HepG2 (cell line): ENCODE results near the gene MEIOC. TPM values are rescaled to one million over a fixed set of nuclear protein-coding genes. Genes with fewer than 3 reads are reported as not detected.

ENCODE experiments used
- ATAC-seq: fragments of 200-7000 bp; cut with Tn5 transposase; 3 replicates; pipeline ENCODE4 v1.9.1; 2020; ENCODE audit warnings: mild to moderate bottlenecking, moderate library complexity
- BruUV-seq: library from RNA; stranded (reverse); fragments of 400-500 nt; replicated peaks from 2 replicates; lab custom pipeline; 2021; lab: Mats Ljungman, UMichigan
- CTCF ChIA-PET: fragments of 300-600 bp; formaldehyde crosslinking; extraction: SDS; loops from one replicate; lab custom pipeline; 2021; ENCODE audit warnings: low total read pairs, inconsistent platforms, low intra/inter-chr PET ratio; lab: Yijun Ruan, JAX
- POLR2A ChIA-PET: fragments of 350-600 bp; sonication (Branson Sonifier 250); formaldehyde crosslinking; loops from one replicate; lab custom pipeline; 2020; ENCODE audit warnings: antibody characterized with exemption, inconsistent platforms; lab: Yijun Ruan, JAX
- DNase-seq: peaks from one replicate; pipeline ENCODE4 v3.0.0-alpha.2; 2015; ENCODE audit warnings: low spot score
- FAIRE-seq: peaks from 3 replicates; lab custom pipeline; 2011; peaks lifted over from hg19 to GRCh38; lab: Jason Lieb, UNC
- H2AFZ ChIP-seq: one replicate; pipeline ENCODE4 v1.6.1; 2011; ENCODE audit warnings: low read length, inconsistent platforms
- H3K27ac ChIP-seq: fragments of 300-600 bp; 3 replicates; pipeline ENCODE4 v1.8.0; 2011; ENCODE audit warnings: mixed run types, mild to moderate bottlenecking, mixed read lengths, low read length, inconsistent platforms; ENCODE audit not compliant: insufficient read depth; ENCODE audit errors: extremely low read length
- H3K27me3 ChIP-seq, 2 experiments: fragments of 200-600 bp in 1 of 2; 2 replicates in 1 of 2; 3 replicates in 1 of 2; pipeline versions ENCODE4 v1.6.0 to v1.8.0; 2011; ENCODE audit warnings: low read length in 2 of 2, mild to moderate bottlenecking in 2 of 2, moderate library complexity in 2 of 2, inconsistent platforms in 1 of 2; ENCODE audit not compliant: insufficient read depth in 2 of 2, control insufficient read depth in 1 of 2
- H3K36me3 ChIP-seq, 2 experiments: fragments of 200-600 bp in 1 of 2; replicated peaks in 1 of 2; 2 replicates in 1 of 2; 3 replicates in 1 of 2; pipeline versions ENCODE4 v1.5.1 to v1.8.0; 2011; ENCODE audit warnings: low read length in 2 of 2, inconsistent platforms in 1 of 2; ENCODE audit not compliant: insufficient read depth in 2 of 2, control insufficient read depth in 1 of 2
- H3K4me1 ChIP-seq: 2 replicates; pipeline ENCODE4 v1.5.1; 2012; ENCODE audit warnings: low read length, inconsistent platforms; ENCODE audit not compliant: insufficient read depth
- H3K4me2 ChIP-seq: 2 replicates; pipeline ENCODE4 v1.6.0; 2011; ENCODE audit warnings: low read depth, low read length, inconsistent platforms
- H3K4me3 ChIP-seq, 3 experiments: fragments of 200-600 bp in 1 of 3; sonication (generic), shearing (Covaris generic) in 1 of 3; replicated peaks in 1 of 3; 2 replicates each; pipeline ENCODE4 v1.5.1; 2011 to 2016; ENCODE audit warnings: low read length in 3 of 3, inconsistent platforms in 2 of 3, low read depth in 2 of 3, mild to moderate bottlenecking in 2 of 3, control low read depth in 1 of 3, mixed read lengths in 1 of 3; ENCODE audit not compliant: insufficient read depth in 1 of 3
- H3K79me2 ChIP-seq: one replicate; pipeline ENCODE4 v1.6.1; 2011; ENCODE audit warnings: low read length, inconsistent platforms; ENCODE audit not compliant: insufficient read depth
- H3K9ac ChIP-seq: 2 replicates; pipeline ENCODE4 v1.6.0; 2011; ENCODE audit warnings: mild to moderate bottlenecking, low read depth, low read length, inconsistent platforms; ENCODE audit not compliant: insufficient read depth
- H3K9me3 ChIP-seq: 2 replicates; pipeline ENCODE4 v1.5.1; 2012; ENCODE audit warnings: mild to moderate bottlenecking, low read length
- H4K20me1 ChIP-seq: 2 replicates; pipeline ENCODE4 v1.6.0; 2011; ENCODE audit warnings: inconsistent platforms, mild to moderate bottlenecking, low read length, moderate library complexity; ENCODE audit not compliant: insufficient read depth
- CC2D1A ChIP-seq: sonication (generic); formaldehyde crosslinking; IDR thresholded peaks from 2 replicates; pipeline ENCODE4 v1.8.1; 2023; ENCODE audit warnings: mild to moderate bottlenecking, missing genetic modification reagents
- MEIS1 ChIP-seq: sonication (generic); formaldehyde crosslinking; IDR thresholded peaks from 2 replicates; pipeline ENCODE4 v1.9.0; 2021; ENCODE audit warnings: mild to moderate bottlenecking, missing genetic modification reagents, moderate library complexity, borderline replicate concordance
- RFX5 ChIP-seq: IDR thresholded peaks from 2 replicates; pipeline ENCODE4 v1.6.1; 2011; ENCODE audit warnings: low read depth, low read length, improper control_type of control experiment
- ZMAT3 ChIP-seq: sonication (generic); formaldehyde crosslinking; conservative IDR thresholded peaks from 2 replicates; pipeline ENCODE4 v1.7.0; 2021; ENCODE audit warnings: missing genetic modification reagents
- WGBS: methylation state at CpG from one replicate; pipeline ENCODE4 v1.1.6; 2017; ENCODE audit warnings: low lambda C conversion rate; 5-methylcytosine and 5-hydroxymethylcytosine counted together
- in situ Hi-C: cut with HindIII; loops from 2 replicates; pipeline ENCODE4 v1.10.0; 2017; ENCODE audit warnings: low pct_unique_long_range_greater_than_20kb; ENCODE audit not compliant: extremely low pct_ligation_motif_present
- intact Hi-C: fragments of 100-400 bp; cut with micrococcal nuclease; formaldehyde crosslinking; loops from one replicate; pipeline ENCODE4 v1.10.0; 2022; ENCODE audit not compliant: unreplicated experiment
- polyA plus RNA-seq, 8 experiments: library from polyadenylated mRNA; depleted of rRNA in 3 of 8; stranded (reverse) in 7 of 8; unstranded in 1 of 8; fragments of >200 nt; fragmentation: Illumina TruSeq in 4 of 8; extraction: Trizol in 4 of 8; gene quantifications; 2 replicates each; pipeline versions ENCODE4 v1.2.1 to v1.2.3, GENCODE V29; 2011 to 2016; ENCODE audit warnings: low read depth in 4 of 8, missing spikeins in 1 of 8, mixed read lengths in 1 of 8; ENCODE audit not compliant: insufficient read depth in 1 of 8
- total RNA-seq, 5 experiments: library from RNA; depleted of rRNA; stranded (reverse); fragments of >200 nt; fragmentation: Illumina TruSeq; extraction: Trizol; gene quantifications; 2 replicates each; pipeline ENCODE4 v1.2.3, GENCODE V29; 2016; ENCODE audit warnings: low read depth in 1 of 5

MEIOC gene
- total and polyA plus RNA-seq, 2 of the 13 experiments (the other 11 are each of a cell fraction or from before 2014, with no cell fraction given), result 0.04 to 0.15 TPM

DNA sequence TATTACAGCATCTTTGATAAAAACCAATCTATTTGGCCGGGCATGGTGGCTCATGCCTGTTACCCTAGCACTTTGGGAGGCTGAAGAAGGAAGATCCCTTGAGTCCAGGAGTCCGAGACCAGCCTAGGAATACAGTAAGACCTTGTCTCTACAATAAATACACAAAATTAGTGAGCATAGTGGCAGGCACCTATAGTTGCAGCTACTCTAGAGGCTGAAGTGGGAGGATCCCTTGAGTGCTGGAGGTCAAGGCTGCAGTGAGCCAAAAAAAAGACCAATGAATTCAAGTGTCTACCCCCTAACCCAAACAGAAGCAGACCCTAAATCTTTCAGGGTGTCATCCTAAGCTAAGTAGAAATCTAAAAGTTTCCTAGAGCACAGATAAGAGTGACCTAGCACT lies 7.3 kb upstream of the MEIOC start:
- Histone ChIP-seq H3K79me2 (no peaks in the 10 kb centered on the region), H3K4me1 (no peaks in the 10 kb centered on the region), H3K27ac (no peak overlapping the region), H3K9me3 (no peaks in the 10 kb centered on the region), H3K36me3 (no peaks in the 10 kb centered on the region), H3K27me3 (0 out of 5 replicates have a peak, but pooled peaks cover 0 to 4% of the 10 kb centered on the region in 2 experiments), H3K4me2 (no peak overlapping the region), H2AFZ (no peak overlapping the region), H4K20me1 (no peaks in the 10 kb centered on the region)
- no peak for DNase-seq
- FAIRE-seq, result no peak
- CTCF ChIA-PET, result no interaction called here
- intact Hi-C loops, result no loop called here
- no peak for ATAC-seq
- 8% methylated on average over 2 of the region's 2 CpGs for WGBS
- TF ChIP-seq MEIS1, result no peak
- no peak for TF ChIP-seq ZMAT3 (CRISPR knock-in tag)
- TF ChIP-seq, all 625 proteins: peak for 0
- BruUV-seq, result no TSS peak
- Histone ChIP-seq H3K9ac (no peak overlapping the region), H3K4me3 (no peak overlapping the region)
- POLR2A ChIA-PET, result no interaction called here
- in situ Hi-C loops, result no loop called here

DNA sequence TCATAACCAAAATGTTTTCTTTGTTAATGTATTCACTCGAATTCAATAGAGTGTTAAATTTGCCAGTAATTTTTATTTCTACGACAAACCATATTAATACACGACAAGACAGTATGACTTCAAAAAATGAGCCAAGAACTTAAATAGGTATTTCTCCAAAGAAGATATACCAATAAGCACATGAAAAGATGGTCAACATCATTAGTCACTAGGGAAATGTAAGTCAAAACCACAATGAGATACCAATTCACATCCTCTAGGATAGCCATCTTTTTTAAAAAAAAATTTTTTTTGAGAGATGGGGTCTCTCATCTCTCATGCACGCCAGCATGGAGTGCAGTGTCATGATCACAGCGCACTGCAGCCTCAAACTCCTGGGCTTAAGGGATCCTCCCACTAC lies 5.0 kb upstream of the MEIOC start:
- H3K4me3 ChIP-seq, result no peak overlapping the region
- H3K9ac ChIP-seq, result no peak overlapping the region
- ATAC-seq, result no peak
- H4K20me1 ChIP-seq, result no peaks in the 10 kb centered on the region
- H3K79me2 ChIP-seq, result no peaks in the 10 kb centered on the region
- no peaks in the 10 kb centered on the region for H3K4me1 ChIP-seq
- BruUV-seq, result no TSS peak
- FAIRE-seq, result no peak
- whole genome bisulfite sequencing, result 53% methylated on average over 5 of the region's 5 CpGs
- no peak for DNase-seq
- intact Hi-C loops (no loop called here), in situ Hi-C loops (no loop called here)
- no peaks in the 10 kb centered on the region for H3K36me3 ChIP-seq
- POLR2A ChIA-PET, result no interaction called here
- CTCF ChIA-PET, result no interaction called here
- no peaks in the 10 kb centered on the region for H3K9me3 ChIP-seq
- TF ChIP-seq CC2D1A (CRISPR knock-in tag), result no peak
- TF ChIP-seq RFX5, result peak; percentile 78
- TF ChIP-seq, all 625 proteins: peak for 1
- Histone ChIP-seq H3K27ac (no peak overlapping the region), H3K27me3 (0 out of 5 replicates have a peak, but pooled peaks cover 0 to 4% of the 10 kb centered on the region in 2 experiments), H3K4me2 (no peak overlapping the region), H2AFZ (no peak overlapping the region)
